Endodermal cell (in vitro differentiated cells): ENCODE data around the gene ZNF384. TPM values are rescaled to one million over a fixed set of nuclear protein-coding genes. Genes with fewer than 3 reads are reported as not detected.
"Not testable (repeated sequence)": the region's sequence is repeated elsewhere in the genome, so short reads cannot be mapped to it uniquely, and the experiment has no call there.

Experiments used
- DNase-seq: peaks from one replicate; pipeline ENCODE4 v3.0.0-alpha.2; 2017
- H3K27ac ChIP-seq: 2 replicates; pipeline ENCODE4 v1.5.1; 2013; ENCODE audit warnings: mild to moderate bottlenecking, low read depth, low read length, moderate library complexity
- H3K27me3 ChIP-seq: 2 replicates; pipeline ENCODE4 v1.6.1; 2013; ENCODE audit warnings: mild to moderate bottlenecking, low read length, moderate library complexity; ENCODE audit not compliant: insufficient read depth, control insufficient read depth, poor library complexity, severe bottlenecking
- H3K36me3 ChIP-seq: 2 replicates; pipeline ENCODE4 v1.7.0; 2013; ENCODE audit warnings: mild to moderate bottlenecking, low read length, moderate library complexity; ENCODE audit not compliant: control insufficient read depth, insufficient read depth
- H3K4me1 ChIP-seq: one replicate; pipeline ENCODE4 v1.7.0; 2013; ENCODE audit warnings: low read length; ENCODE audit not compliant: control insufficient read depth, insufficient read depth
- H3K4me3 ChIP-seq: 2 replicates; pipeline ENCODE4 v1.5.1; 2013; ENCODE audit warnings: mild to moderate bottlenecking, low read length, moderate library complexity
- H3K9ac ChIP-seq: 2 replicates; pipeline ENCODE4 v1.6.1; 2013; ENCODE audit warnings: mild to moderate bottlenecking, low read length, moderate library complexity; ENCODE audit not compliant: poor library complexity, severe bottlenecking; ENCODE audit errors: extremely low read depth
- H3K9me3 ChIP-seq: 2 replicates; pipeline ENCODE4 v1.6.1; 2013; ENCODE audit warnings: mild to moderate bottlenecking, low read length, moderate library complexity; ENCODE audit not compliant: control insufficient read depth
- H3K27ac Mint-ChIP-seq: 2 replicates; pipeline ENCODE4 v1.8.0; 2020; ENCODE audit warnings: mixed read lengths
- H3K27me3 Mint-ChIP-seq: 2 replicates; pipeline ENCODE4 v1.8.0; 2021; ENCODE audit warnings: mild to moderate bottlenecking, mixed read lengths; ENCODE audit not compliant: insufficient read depth
- H3K36me3 Mint-ChIP-seq: 2 replicates; pipeline ENCODE4 v1.8.0; 2020; ENCODE audit warnings: low read depth, mixed read lengths
- H3K4me1 Mint-ChIP-seq: 2 replicates; pipeline ENCODE4 v1.8.0; 2020; ENCODE audit warnings: mixed read lengths
- H3K4me3 Mint-ChIP-seq: 2 replicates; pipeline ENCODE4 v1.8.0; 2020; ENCODE audit warnings: mild to moderate bottlenecking, moderate library complexity, mixed read lengths
- H3K9me3 Mint-ChIP-seq: 2 replicates; pipeline ENCODE4 v1.8.0; 2020; ENCODE audit warnings: mild to moderate bottlenecking, mixed read lengths
- CTCF ChIP-seq: fragments of 200-600 bp; sonication (generic); conservative IDR thresholded peaks from 2 replicates; pipeline ENCODE4 v1.5.0; 2021; ENCODE audit warnings: antibody characterized with exemption, mild to moderate bottlenecking
- WGBS, 2 experiments: methylation state at CpG; one replicate each; pipeline versions ENCODE4 v1.1.5 to v1.1.7; 2013; ENCODE audit warnings: missing lambda C conversion rate in 2 of 2, mixed read lengths in 1 of 2; ENCODE audit not compliant: insufficient coverage in 1 of 2, insufficient read length in 1 of 2; 5-methylcytosine and 5-hydroxymethylcytosine counted together
- total RNA-seq, 2 donors: library from RNA; stranded (reverse); fragmentation: NEBNext Ultra II Directional in 1 of 2; extraction: Animal tissue kit (Norgen Biotek cat#: 25700) in 1 of 2; gene quantifications; 2 replicates in 1 of 2; 3 replicates in 1 of 2; pipeline ENCODE4 v1.2.1, GENCODE V29; 2021

Gene ZNF384
- total RNA-seq, 2 donors from 2014 or later = 74.4 to 146 TPM

GRCh38 chr12:6708960-6709394 lies 19.8 kb upstream of the ZNF384 start:
- H3K4me3 Mint-ChIP-seq = no peak overlapping the region
- Histone ChIP-seq H3K27me3 (no peaks in the 10 kb centered on the region), H3K27ac (no peak overlapping the region), H3K9ac (no peak overlapping the region), H3K36me3 (no peaks in the 10 kb centered on the region), H3K4me1 (no peaks in the 10 kb centered on the region), H3K9me3 (no peaks in the 10 kb centered on the region), H3K4me3 (no peak overlapping the region)
- H3K4me1 Mint-ChIP-seq = no peaks in the 10 kb centered on the region
- TF ChIP-seq CTCF = no peak
- no peaks in the 10 kb centered on the region for H3K36me3 Mint-ChIP-seq
- DNase-seq = no peak
- H3K9me3 Mint-ChIP-seq = peaks cover 11% of the 10 kb centered on the region
- H3K27me3 Mint-ChIP-seq = peaks cover 43% of the 10 kb centered on the region
- no peak overlapping the region for H3K27ac Mint-ChIP-seq
- WGBS, 2 experiments = 94 to 95% methylated on average over 16 of the region's 16 CpGs

- H3K9ac ChIP-seq, H3K27ac ChIP-seq, H3K4me1 ChIP-seq, H3K9me3 ChIP-seq, H3K27me3 ChIP-seq, H3K4me3 ChIP-seq, H3K27ac Mint-ChIP-seq, H3K4me3 Mint-ChIP-seq, DNase-seq, H3K36me3 Mint-ChIP-seq, H3K4me1 Mint-ChIP-seq, H3K36me3 ChIP-seq: not testable (repeated sequence)
- Mint-ChIP-seq H3K27me3 (peaks cover 47% of the 10 kb centered on the region), H3K9me3 (peaks cover 11% of the 10 kb centered on the region)
- 94 to 98% methylated on average over 15 to 21 of the region's 21 CpGs for WGBS, 2 experiments
Measured at GRCh38 chr12:6708351-6708750, 19.2 kb upstream of the ZNF384 start.

- H3K27me3 Mint-ChIP-seq = peaks cover 67% of the 10 kb centered on the region
- 16 to 24% methylated on average over 10 of the region's 10 CpGs for WGBS, 2 experiments
- peak; percentile 87 for DNase-seq
- H3K27ac ChIP-seq = no peak overlapping the region
- no peaks in the 10 kb centered on the region for H3K36me3 Mint-ChIP-seq
- peak; percentile 63 for TF ChIP-seq CTCF
- H3K4me1 Mint-ChIP-seq = peaks cover 13% of the 10 kb centered on the region
- no peak overlapping the region for H3K4me3 Mint-ChIP-seq
- no peak overlapping the region for H3K27ac Mint-ChIP-seq
- H3K4me3 ChIP-seq = no peak overlapping the region
- peaks cover 8% of the 10 kb centered on the region for H3K9me3 Mint-ChIP-seq
- H3K36me3 ChIP-seq = no peaks in the 10 kb centered on the region
- H3K4me1 ChIP-seq = no peaks in the 10 kb centered on the region
- H3K27me3 ChIP-seq = peaks cover 33% of the 10 kb centered on the region
- no peaks in the 10 kb centered on the region for H3K9me3 ChIP-seq
- no peak overlapping the region for H3K9ac ChIP-seq
Measured at GRCh38 chr12:6703631-6704030, 14.5 kb upstream of the ZNF384 start.
